Heart left ventricle (tissue), 13 donors: ENCODE results near the gene RARS2.

Source experiments
- POLR2A ChIP-seq, 2 donors: fragments of 450-650 bp; IDR thresholded peaks; one replicate each; pipeline ENCODE4 v1.6.1; 2017; ENCODE audit warnings: antibody characterized with exemption in 2 of 2, mild to moderate bottlenecking in 2 of 2, moderate library complexity in 2 of 2
- TF ChIP-seq, protein P1 (sequence below), 12 donors: fragments of 200-600 bp; sonication (generic) in 4 of 12; IDR thresholded peaks; one replicate each; pipeline versions ENCODE4 v1.5.0 to v1.8.0; 2018 to 2022; ENCODE audit warnings: antibody characterized with exemption in 12 of 12, mild to moderate bottlenecking in 5 of 12
- donor health status: ischemic (EF 13 %, LVEDD 7.1; RV severe dilation, severe dysfunction).
- donor health status: DM: no; HTN: yes; CAD: no.
- donor health status: DM: no; HTN: no; CAD: no.
- donor health status: ischemic (EF 25% LVEDD 6.9; RV normal size, moderate dysfunction).
- donor health status: ischemic (EF 25% LVEDD 5.7; RV mildly dilated, moderate dysfunction).
- donor health status: ischemic (EF 35%, LVEDD 5.7; RV mildly dilated, moderate dysfunction).
- donor health status: nonischemic (EF 11% LVEDD 7.7; RV severe dilation, severe dysfunction).
- donor health status: DM: yes; HTN: yes; CAD: no.
- donor health status: PGD.
- donor health status: ischemic (EF 29% LVEDD 5.4; RV normal size, mild dysfunction).
- donor health status: nonischemic (EF 23%, LVEDD 6.1; RV moderate dilation, normal function).

- TF ChIP-seq, protein P1, sequence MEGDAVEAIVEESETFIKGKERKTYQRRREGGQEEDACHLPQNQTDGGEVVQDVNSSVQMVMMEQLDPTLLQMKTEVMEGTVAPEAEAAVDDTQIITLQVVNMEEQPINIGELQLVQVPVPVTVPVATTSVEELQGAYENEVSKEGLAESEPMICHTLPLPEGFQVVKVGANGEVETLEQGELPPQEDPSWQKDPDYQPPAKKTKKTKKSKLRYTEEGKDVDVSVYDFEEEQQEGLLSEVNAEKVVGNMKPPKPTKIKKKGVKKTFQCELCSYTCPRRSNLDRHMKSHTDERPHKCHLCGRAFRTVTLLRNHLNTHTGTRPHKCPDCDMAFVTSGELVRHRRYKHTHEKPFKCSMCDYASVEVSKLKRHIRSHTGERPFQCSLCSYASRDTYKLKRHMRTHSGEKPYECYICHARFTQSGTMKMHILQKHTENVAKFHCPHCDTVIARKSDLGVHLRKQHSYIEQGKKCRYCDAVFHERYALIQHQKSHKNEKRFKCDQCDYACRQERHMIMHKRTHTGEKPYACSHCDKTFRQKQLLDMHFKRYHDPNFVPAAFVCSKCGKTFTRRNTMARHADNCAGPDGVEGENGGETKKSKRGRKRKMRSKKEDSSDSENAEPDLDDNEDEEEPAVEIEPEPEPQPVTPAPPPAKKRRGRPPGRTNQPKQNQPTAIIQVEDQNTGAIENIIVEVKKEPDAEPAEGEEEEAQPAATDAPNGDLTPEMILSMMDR (IDR thresholded peaks at IDR 0.05) = no peak
- no peak for TF ChIP-seq POLR2A (IDR thresholded peaks at IDR 0.05)
Measured at GRCh38 chr6:87538510-87539260, 51.1 kb downstream of the RARS2 start.
